Cerebellar cortex (tissue), 1 donor: ENCODE results near the gene CCR6.
"Not testable (repeated sequence)": the region's sequence is repeated elsewhere in the genome, so short reads cannot be mapped to it uniquely, and the experiment has no call there.

Experiments used
- DNase-seq: peaks from one replicate; pipeline ENCODE4 v3.0.0-alpha.2; 2015; ENCODE audit warnings: low spot score

Gene CCR6

DNA sequence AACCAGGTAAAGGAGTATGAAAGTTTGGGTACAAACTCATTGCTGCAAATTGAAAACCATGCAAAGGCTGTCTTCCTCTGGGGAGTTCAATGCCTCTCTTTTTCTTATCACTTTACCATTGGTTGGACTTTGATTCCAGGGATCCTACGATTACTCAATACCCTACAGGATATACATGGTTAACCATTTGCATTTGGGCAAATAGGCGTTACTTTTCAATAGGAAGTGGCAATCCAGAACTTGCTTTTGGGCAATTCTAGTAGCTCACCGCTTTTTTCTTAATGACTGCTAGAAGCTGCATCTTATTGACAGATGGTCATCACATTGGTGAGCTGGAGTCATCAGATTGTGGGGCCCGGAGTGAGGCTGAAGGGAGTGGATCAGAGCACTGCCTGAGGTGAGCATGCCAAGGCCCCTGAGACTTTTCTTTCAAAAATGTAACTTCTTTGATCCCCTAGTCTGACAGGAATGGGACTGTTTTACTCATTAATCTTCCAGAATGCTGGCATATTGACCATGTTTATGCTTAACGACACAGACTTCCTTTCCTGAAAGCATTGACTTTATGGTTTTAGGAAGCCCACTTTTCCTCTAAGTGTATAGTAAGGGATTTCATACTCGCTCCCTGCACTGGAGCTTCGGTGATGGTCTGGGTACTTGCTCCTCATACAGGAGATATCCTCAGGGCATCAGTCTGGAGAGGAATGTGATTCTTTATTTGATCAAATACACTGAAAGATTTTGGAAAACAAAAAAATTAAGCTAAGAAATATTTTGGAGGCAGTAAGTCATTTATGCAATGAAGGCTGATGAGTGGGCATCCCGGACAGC is at the start of gene CCR6:
Gene CCR6 (plus strand): TSS at position 270 of the 831 bp plus-strand sequence. CDS start 13,039 bp downstream, outside the sequence.
- no peak for DNase-seq

- DNase-seq = no peak
Observed at GRCh38 chr6:167073679-167074274, 49.1 kb upstream of the CCR6 start.

GRCh38 chr6:167077241-167077932 is 45.5 kb upstream of the CCR6 start:
- no peak for DNase-seq

DNA sequence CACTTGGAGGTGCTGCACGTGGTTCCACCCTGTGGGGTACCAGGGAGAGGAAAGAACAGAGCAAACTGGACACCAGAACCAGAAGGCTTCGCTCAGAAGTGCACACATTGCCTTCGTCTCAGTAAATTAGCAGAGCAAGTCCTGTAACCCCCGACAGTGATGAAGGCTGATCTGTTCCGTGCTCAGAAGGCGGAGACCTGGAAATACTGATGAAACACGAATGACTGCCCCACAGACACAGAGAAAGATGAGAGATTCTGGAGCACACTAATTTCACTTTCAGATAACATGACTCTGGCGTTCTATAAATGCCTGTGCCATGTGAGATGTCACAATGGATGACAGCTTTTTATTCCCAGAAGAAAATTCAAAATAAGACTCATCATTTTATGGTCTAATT is 44.2 kb upstream of the CCR6 start:
- no peak for DNase-seq

GRCh38 chr6:167079853-167080297 is 43.0 kb upstream of the CCR6 start:
- DNase-seq = no peak

- no peak for DNase-seq
Observed at GRCh38 chr6:167087857-167088354, 35.0 kb upstream of the CCR6 start.

- DNase-seq = not testable (repeated sequence)
Observed at GRCh38 chr6:167088741-167089140, 34.2 kb upstream of the CCR6 start.

GRCh38 chr6:167089243-167090142 is 33.4 kb upstream of the CCR6 start:
- DNase-seq = no peak

DNA sequence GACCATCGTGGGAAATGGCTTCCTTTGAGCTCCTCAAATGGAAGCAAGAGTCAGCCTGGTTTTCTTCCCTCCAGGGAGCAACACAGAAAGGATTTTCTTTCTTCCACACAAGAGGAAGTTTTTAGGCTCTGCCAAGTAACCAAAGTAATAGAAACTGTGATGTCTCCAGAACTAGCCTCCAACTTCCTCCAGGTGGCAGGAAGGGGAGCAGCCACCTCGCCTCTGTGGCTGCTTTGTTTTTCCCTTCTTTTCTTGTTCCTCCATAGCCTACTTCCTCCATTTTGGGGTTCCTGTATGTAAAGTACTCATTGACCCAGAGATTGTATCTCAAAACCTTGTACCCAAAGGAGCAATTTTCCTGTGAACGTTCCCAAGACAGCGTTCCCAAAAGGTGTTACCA is 32.7 kb upstream of the CCR6 start:
- DNase-seq = no peak

GRCh38 chr6:167091026-167091804 is 31.7 kb upstream of the CCR6 start:
- DNase-seq = no peak

DNA sequence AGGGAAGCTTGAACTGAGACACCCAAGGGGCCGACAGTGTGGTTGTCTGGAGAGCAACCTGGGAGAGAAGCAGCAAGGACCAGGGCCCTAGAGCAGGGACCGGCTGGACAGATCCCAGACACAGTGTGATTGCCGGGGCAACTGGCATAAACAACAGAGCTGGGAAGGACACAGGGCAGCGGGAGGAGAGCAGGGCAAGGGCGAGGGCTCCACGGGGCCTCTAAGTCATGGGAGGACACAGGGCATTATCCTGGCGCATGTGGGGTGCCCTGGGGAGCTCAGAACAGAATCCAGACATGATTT is 31.1 kb upstream of the CCR6 start:
- DNase-seq = no peak

DNA sequence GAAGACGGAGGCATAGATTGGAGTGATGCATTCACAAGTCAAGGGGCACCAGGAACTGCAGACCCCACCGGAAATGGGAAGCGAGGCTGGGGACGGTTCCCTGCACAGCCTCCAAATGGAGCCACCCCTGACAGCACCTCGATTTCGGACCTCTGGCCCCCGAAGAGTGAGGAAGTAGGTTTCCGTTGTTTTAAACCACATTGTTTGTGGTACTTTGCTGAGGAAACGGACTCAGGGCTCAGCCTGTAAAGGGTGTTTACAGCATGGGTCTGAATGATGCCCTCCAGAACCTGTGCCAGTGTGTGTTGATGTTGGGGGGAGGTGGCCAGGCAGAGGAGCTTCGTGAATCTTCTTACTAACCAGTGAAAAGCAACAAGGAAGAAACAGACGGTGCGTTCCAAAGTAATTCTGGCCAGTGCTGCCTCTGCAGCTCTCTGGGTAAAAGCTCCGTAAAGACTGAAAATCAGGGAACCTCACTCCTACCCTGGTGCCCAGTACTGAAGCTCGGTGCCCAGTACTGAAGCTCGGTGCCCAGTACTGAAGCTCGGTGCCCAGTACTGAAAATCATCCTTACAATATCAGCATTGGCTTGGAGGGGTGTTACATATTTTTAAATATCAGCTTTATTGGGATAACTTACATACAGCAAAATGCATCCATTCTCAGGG is 30.1 kb upstream of the CCR6 start:
- DNase-seq = no peak

DNA sequence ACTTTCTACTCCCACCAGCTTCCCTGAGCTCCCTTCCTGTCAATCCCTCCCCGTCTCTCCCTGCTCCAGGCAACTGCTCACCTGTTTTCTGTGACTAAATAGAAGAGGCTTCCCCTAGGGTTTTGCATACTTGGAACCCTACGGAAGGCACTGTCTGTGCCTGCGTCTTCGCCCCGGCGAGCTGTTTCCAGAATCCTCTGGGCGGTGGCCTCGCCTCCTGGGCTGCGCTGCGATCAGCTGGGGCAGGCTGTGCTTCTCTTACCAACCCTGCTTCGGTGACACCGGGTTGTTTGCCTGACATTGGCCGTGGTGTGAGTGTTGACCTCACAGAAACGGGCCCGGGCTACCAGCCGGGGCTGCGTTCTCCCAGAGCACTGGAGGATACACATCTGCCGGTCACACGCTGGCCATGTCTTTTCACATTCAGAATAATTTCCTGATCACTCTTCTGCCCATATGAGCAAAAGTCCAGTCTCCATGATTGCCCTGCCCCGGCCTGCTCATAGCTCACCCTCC is 29.4 kb upstream of the CCR6 start:
- no peak for DNase-seq

DNA sequence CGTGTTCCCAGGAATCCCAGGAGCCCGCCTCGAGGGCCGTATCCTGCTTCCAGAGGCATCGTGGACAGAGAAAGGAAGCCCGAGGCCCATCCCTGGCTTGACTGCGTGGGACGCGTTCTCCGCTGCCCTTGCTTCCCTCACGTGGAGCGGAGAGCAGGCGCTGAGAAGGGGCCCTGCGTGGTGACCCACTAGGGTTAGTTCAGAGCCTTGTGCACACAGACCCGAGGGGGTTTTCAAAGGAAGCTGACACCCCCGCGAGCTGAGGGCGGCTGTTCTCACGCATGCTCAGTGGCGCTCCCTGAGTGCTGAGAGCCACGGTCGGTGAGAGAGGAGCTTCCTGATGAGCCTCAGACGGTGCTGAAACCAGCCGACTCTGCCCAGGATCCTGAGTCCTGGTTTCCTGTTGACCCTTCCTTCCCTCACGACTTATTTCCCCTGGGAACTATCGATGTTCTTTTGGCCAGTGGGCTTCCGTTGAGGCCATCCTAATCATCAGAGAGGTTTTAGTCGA is 28.9 kb upstream of the CCR6 start:
- no peak for DNase-seq

- DNase-seq = no peak
Observed at GRCh38 chr6:167094436-167094819, 28.5 kb upstream of the CCR6 start.

DNA sequence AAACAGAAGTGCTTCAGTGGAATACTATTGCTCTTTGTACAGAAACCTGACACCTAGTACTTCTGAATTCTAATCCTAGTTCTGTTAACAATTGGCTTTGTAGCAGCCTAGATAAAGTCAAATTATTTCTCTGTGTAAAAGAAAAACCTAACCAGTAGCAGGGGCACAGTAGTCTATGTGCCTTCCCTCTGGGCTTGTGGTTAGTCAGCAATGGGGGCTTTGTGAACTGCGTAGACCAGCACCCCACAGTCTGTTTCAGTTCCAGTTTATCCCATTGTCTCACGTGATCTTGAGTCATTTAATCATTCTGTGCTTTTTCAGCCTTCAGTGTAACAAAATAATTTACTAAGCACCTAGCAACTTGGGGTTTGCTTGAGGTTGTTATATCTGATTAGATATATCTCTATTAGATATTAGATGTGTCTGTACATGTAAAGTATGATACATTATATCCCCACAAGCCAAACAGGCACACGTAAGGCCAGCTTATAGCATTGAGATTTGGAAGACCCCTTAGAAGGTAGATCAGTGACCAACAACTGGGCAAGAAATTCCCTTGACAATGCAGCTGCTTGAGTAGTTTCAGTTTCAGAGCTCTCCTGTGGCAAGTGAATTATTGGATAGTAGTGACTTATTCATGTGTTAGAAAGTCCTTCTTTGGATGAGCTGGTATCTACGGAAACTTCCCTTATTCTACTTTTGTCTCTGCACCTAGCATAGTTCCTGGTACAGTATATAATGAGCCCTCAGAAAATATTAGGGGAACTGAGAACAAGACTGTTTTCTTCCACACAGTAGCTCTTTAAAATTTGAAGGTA is 27.9 kb upstream of the CCR6 start:
- DNase-seq = no peak

GRCh38 chr6:167095888-167096287 is 27.0 kb upstream of the CCR6 start:
- no peak for DNase-seq

- DNase-seq = no peak
Observed at GRCh38 chr6:167096991-167097390, 25.9 kb upstream of the CCR6 start.

DNA sequence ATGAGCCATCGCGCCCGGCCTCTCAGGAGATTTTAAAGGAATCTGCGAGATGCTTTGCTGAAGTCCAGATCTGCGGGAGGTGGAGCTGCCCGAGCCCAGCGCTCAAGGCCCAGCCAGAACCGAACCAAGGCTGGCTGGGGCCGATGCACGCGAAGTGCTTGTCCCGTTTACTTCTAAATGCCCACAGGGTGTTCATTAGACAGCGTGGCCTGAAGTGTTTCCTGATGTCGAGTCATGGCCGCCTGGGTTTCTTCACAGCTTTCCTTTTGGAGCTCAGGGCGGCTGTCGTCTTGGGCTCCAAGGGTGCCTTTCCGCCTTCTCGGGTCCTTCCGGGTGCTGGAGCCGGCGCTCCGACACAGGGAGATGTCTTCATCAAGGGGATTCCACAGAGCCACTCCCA is 25.1 kb upstream of the CCR6 start:
- DNase-seq = no peak
